Activated naive CD8-positive, alpha-beta T cell treated with anti-CD3 and anti-CD28 coated beads, Interleukin-2, amount 50 U/mL, for 24 hours (primary cell): ENCODE data around the gene CBS.
"Not testable (repeated sequence)": the region's sequence is repeated elsewhere in the genome, so short reads cannot be mapped to it uniquely, and the experiment has no call there.

Experiments used
- ATAC-seq: fragments of 150-1000 bp; cut with Tn5 transposase; one replicate; pipeline ENCODE4 v1.10.0; 2021
- DNase-seq: peaks from one replicate; pipeline ENCODE4 v3.0.0; 2021
- H3K27ac Mint-ChIP-seq: one replicate; pipeline ENCODE4 v1.8.0; 2021; ENCODE audit warnings: mild to moderate bottlenecking, mixed read lengths
- H3K27me3 Mint-ChIP-seq: one replicate; pipeline ENCODE4 v1.8.0; 2021; ENCODE audit warnings: mixed read lengths
- H3K36me3 Mint-ChIP-seq: one replicate; pipeline ENCODE4 v1.8.0; 2021; ENCODE audit warnings: low read depth, mixed read lengths
- H3K4me1 Mint-ChIP-seq: one replicate; pipeline ENCODE4 v1.8.0; 2021; ENCODE audit warnings: mixed read lengths
- H3K4me3 Mint-ChIP-seq: one replicate; pipeline ENCODE4 v1.8.0; 2021; ENCODE audit warnings: mild to moderate bottlenecking, moderate library complexity, mixed read lengths
- H3K9me3 Mint-ChIP-seq: one replicate; pipeline ENCODE4 v1.8.0; 2021; ENCODE audit warnings: mixed read lengths

The CBS gene

DNA sequence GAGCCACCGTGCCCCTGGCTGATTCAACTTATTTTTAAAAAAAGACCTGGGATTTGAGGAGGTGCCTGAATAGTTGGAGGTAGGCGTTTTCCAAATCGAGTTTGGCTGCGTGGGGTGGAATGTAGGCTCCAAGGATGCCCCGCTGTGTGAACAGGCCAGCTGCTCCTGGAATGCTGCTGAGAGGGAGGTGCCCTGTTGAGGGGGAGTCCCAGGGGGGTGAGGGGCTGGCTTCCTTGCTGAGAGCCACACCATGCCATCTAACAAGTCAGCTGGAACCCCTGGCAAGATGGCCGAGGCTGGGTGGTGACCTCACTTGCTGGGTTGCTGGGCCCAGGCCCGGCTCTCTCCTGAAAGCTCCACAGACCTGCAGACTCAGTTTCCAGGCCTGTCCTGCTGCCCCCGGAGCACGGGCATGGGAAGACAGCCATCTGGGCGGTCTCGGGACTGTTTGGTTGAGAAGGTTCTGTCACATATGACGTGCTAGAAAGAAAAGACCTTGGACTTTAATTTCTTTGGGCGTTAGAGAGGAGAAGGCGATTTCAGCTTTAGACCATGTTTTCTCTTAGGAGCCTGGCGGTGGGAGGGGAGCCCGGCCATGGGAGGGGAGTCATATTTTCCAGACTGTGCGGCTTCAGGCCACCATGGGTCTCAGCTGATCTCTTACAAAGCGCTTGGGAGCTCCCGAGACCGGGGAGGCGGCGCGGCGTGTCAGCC lies 7.1 kb upstream of the CBS start:
- H3K9me3 Mint-ChIP-seq, H3K27ac Mint-ChIP-seq, H3K4me1 Mint-ChIP-seq, ATAC-seq, H3K36me3 Mint-ChIP-seq, H3K27me3 Mint-ChIP-seq, H3K4me3 Mint-ChIP-seq, DNase-seq: not testable (repeated sequence)

DNA sequence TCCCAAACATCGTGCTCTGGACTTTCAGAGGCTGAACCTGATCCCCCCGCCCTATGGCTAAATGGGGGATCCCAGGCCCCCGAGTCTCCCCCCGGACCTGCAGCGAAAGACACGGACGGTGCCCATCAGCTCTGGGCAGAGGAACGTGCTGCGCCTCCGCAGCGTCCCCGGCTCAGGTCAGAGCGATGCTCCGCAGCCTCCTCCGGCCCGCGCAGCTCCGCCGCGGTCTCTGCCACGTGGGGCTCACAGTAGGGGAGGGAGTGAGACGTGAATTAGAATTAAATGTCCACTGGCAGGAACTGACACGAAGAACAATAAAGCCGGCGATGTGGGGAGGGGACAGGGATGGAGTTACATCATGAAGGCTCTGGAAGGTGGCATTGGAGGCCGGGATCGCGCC lies 1.0 kb upstream of the CBS start:
- not testable (repeated sequence) for H3K9me3 Mint-ChIP-seq, H3K36me3 Mint-ChIP-seq, H3K27ac Mint-ChIP-seq, H3K4me3 Mint-ChIP-seq, H3K27me3 Mint-ChIP-seq, H3K4me1 Mint-ChIP-seq, DNase-seq, ATAC-seq

DNA sequence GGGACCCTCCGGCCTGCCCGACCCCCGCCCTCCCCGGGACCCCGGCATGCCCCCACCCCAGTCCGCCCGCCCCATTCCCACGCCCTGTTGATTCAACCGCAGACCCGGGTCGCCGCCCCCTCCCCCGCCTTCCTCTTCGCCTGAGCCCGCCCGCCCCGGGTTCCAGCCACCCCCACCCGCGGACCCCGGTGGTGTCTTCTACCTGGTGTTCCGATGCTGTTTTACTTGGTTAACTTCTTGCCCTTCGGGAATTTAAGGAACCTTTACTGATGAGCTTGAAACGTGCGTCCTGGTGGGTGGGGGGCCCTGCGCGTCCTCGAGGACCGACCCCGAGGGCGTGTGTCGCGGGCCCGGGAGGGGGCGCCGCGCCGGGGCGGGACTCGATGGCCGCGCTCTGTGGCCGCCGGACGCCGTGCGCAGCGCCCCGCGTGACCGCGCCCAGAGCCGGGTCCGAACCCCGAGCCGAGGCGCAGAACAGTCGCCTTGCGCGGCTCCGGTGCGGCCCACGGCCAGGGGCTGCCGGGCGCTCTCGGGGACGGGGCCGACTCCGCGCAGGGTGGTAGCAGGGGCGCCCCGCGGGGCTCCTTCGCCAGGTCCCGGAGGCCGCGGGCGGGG lies 495 bp upstream of the CBS start:
- H3K36me3 Mint-ChIP-seq, H3K27me3 Mint-ChIP-seq, ATAC-seq, H3K27ac Mint-ChIP-seq, DNase-seq, H3K4me3 Mint-ChIP-seq, H3K9me3 Mint-ChIP-seq, H3K4me1 Mint-ChIP-seq: not testable (repeated sequence)

DNA sequence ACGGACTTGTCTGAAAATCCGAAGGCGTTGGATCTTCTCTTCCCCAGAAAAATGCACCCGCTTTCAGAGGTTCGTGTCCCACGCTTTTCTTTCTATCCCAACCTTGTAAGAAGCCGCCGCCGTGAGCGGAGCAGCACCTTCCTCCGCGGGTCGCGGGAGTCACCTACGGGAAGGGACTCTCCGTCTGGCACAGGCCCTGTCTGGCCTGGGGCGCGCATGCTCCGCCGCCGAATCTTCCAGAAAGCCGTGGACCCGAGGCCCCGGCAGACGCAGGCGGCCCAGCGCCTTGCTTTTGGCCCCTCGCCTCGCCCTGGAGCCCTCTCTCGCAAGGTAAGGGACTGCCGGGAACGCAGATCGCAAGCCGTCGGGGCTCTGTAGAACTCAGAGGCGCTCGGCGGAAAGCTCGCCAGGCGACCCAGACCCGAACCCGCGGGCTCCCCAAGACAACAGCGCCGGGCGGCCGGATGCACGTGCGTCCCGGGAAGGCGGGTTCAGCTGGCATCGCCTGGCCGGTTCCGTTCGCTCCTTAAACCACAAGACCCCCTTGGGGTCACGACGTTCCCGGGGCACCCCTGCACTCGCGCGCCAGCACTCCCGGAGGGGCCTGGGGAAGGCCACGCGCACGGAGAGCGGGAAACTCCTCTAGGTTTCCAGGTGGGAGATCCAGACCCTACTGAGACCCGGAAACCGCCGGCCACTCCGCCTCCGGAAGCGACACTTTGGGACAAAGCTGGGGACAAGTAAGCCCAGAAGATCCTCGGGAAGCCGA lies 1.1 kb downstream of the CBS start:
- H3K4me1 Mint-ChIP-seq, H3K27ac Mint-ChIP-seq, DNase-seq, H3K4me3 Mint-ChIP-seq, H3K36me3 Mint-ChIP-seq, H3K9me3 Mint-ChIP-seq, H3K27me3 Mint-ChIP-seq: not testable (repeated sequence)
- peak; percentile 23 for ATAC-seq

DNA sequence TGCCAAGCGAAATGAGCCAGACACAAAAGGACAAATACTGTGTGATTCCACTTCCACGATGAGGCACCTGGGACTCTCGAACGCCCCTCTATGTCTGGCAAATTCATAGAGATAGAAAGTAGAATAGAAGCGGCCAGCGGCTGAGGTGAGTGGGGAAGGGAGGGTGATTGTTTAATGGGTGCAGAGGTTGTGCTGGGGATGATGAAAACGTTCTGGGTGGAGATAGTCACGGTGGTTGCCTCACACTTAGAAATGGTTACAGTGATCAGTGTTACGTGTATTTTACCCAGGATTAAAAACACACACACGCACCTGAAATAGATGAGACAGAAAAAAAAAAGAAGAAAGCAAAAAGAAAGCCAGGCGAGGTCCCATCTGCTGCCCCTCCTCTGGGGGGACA lies 2.9 kb downstream of the CBS start:
- DNase-seq, ATAC-seq, H3K27ac Mint-ChIP-seq, H3K9me3 Mint-ChIP-seq, H3K4me3 Mint-ChIP-seq, H3K27me3 Mint-ChIP-seq, H3K4me1 Mint-ChIP-seq, H3K36me3 Mint-ChIP-seq: not testable (repeated sequence)

DNA sequence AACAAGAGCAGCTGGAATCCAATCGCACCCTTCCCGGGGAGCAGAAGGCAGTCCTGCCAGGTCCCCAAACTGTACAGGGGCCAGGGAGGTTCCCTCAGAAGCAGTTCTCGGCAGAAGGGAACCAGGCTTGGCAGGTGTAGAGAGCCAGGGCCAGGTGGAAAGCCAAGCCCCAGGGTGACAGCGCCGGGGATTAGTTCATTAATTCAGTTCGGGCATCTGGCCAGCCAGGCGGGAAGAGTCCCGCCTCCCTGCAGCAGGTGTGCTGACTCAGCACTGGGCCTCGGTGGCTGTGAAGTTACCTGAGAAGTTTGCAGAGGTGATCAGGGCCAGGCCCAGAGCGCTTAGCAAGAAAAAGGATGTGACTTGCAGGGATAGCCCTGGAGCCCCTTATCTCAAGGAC lies 6.0 kb downstream of the CBS start:
- H3K4me1 Mint-ChIP-seq, ATAC-seq, H3K4me3 Mint-ChIP-seq, H3K36me3 Mint-ChIP-seq, DNase-seq, H3K27ac Mint-ChIP-seq, H3K9me3 Mint-ChIP-seq, H3K27me3 Mint-ChIP-seq: not testable (repeated sequence)

DNA sequence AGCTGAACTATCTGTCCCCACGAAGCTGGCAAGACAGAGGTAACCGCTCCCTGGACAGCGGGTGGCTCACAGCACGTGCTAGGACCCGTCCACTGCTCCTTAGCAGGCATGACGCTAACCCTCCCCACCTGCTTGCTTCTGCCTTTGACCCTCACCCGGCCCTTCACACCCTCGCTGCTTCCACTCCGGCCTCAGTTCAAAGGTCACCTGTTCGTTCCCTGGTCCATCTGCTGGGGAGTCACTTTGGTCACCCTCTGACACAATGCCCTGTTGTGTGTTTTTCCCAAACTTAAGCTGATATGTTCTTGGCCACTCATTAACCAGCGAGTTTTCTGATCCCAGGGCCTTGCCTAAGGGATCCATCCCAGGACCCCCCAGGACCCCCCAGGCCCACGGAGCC lies 7.6 kb downstream of the CBS start:
- H3K4me3 Mint-ChIP-seq, DNase-seq, H3K9me3 Mint-ChIP-seq, ATAC-seq, H3K27me3 Mint-ChIP-seq, H3K36me3 Mint-ChIP-seq, H3K27ac Mint-ChIP-seq, H3K4me1 Mint-ChIP-seq: not testable (repeated sequence)

DNA sequence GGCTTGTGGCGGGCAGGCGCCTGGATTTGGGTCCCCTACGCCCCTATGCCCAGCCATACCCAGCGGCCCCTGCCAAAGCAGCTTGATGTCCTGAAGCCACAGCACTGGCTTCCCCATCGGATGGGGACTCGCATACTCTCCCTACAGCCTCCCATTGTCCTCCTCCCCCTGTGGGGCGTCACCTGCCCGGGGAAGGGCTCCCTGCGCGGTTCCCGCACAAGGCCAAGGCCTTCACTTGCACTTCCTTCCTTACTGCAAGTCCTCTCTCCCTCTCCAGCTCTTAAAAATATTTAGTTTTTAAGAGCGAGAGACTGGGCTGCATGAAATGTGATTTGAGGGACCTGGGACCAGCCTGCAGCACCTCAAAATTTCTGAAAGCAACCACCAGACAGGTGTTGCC lies 8.9 kb downstream of the CBS start:
- not testable (repeated sequence) for ATAC-seq, H3K9me3 Mint-ChIP-seq, H3K4me1 Mint-ChIP-seq, DNase-seq, H3K27ac Mint-ChIP-seq, H3K4me3 Mint-ChIP-seq, H3K27me3 Mint-ChIP-seq, H3K36me3 Mint-ChIP-seq

DNA sequence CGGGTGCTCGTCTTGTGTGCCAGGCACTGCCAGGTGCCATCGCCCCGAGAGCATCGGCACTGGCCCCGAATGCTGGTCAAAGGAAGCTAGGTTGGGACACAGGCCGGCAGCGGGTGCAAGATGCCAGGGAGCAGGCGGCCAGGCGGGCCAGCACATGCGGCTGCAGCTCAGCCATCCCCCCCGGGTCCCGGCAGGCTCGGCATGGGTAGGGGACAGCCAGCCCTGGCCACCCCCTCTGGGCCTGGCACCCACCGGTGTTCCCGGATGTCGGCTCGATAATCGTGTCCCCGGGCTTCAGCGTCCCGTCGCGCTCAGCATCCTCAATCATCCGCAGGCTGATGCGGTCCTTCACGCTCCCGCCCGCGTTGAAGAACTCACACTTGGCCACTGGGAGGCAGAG lies 9.6 kb downstream of the CBS start:
- H3K27me3 Mint-ChIP-seq, DNase-seq, H3K27ac Mint-ChIP-seq, H3K4me3 Mint-ChIP-seq, H3K36me3 Mint-ChIP-seq, ATAC-seq, H3K4me1 Mint-ChIP-seq, H3K9me3 Mint-ChIP-seq: not testable (repeated sequence)

DNA sequence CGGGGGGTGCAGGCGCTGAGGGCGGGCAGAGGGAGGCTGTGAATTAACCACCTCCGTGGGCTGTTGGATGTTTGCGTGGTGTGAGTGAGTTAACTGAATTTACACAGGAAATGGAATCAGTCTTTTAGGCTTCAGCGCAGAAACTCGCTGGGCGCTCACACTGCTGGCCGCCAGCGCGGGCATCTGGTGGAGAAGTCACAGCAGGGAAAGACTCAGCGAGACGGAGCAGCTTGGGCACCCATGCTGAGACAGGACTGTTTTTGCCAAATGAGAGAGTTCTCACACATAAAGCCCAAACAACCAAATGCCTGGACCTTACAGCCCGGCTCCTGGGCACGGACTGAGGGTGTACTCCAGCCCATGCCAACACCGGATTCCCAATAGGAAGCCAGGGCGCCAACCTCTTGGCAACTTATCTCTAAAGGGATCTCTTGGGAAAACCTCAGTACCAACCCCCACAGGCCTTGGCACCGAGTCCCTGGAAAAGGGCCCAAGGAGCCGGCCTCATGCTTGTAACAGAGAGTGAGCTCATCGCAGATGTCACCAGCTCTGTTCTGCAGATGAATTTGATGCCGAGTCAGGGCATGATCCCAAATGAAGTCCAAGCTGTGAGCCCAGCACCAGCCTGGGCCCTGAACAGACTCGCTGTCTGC lies 11.2 kb downstream of the CBS start:
- H3K4me1 Mint-ChIP-seq, ATAC-seq, H3K27me3 Mint-ChIP-seq, H3K36me3 Mint-ChIP-seq, H3K4me3 Mint-ChIP-seq, H3K27ac Mint-ChIP-seq, DNase-seq, H3K9me3 Mint-ChIP-seq: not testable (repeated sequence)

DNA sequence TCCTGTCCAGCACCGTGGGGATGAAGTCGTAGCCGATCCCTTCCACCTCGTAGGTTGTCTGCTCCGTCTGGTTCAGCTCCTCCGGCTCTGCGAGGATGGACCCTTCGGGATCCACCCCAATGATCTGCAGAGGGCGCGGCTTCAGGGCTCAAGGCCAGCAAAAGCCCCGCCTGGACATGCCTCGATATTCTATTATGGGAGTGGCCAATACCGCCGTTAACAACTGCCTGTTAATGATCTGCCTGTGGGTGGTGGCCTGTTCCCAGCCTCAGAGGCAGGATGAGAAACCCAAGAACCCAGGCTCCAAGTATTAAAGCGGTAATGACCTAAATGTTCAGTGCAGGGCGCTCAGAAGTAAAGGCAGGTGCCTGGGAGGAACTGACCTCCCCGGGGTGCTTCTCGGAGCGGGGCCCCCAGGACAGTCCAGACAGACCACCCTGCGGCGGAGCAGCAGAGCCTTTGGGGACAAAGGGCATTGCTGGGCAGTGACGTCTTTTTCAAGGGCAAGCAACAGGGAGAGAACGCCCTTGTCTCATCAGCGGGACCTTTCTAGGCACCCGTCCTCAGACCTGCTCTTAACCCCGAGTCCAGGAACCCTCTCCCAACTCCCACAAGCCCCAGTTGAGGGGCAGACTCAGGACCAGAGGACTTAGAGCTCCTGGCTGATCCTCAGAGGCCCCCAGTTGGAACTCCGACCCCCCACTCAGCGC lies 12.5 kb downstream of the CBS start:
- H3K27ac Mint-ChIP-seq, H3K9me3 Mint-ChIP-seq: not testable (repeated sequence)

DNA sequence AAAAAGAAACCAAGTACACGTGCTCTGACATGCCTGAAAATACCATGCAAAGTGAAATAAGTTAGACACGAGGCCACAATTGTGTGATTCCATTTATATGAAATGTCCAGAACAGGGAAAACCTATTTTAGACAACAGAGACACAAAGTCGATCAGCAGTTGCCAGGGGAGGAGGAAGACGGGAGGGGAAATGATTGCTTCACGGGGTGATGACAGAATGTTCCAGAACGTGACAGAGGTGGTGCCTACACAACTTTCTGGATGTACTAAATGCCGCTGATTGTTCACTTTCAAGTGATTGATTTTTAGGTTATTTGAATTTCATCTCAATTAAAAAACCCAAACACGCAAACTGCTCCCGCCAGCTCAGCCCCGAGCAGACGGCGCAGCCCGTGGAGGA lies 22.5 kb downstream of the CBS start:
- ATAC-seq, DNase-seq, H3K27ac Mint-ChIP-seq, H3K4me3 Mint-ChIP-seq, H3K4me1 Mint-ChIP-seq, H3K27me3 Mint-ChIP-seq, H3K36me3 Mint-ChIP-seq, H3K9me3 Mint-ChIP-seq: not testable (repeated sequence)

More for the DNA sequence above, 12.5 kb downstream of the CBS start:
- H3K4me1 Mint-ChIP-seq, H3K4me3 Mint-ChIP-seq, ATAC-seq, DNase-seq, H3K36me3 Mint-ChIP-seq, H3K27me3 Mint-ChIP-seq: not testable (repeated sequence)

DNA sequence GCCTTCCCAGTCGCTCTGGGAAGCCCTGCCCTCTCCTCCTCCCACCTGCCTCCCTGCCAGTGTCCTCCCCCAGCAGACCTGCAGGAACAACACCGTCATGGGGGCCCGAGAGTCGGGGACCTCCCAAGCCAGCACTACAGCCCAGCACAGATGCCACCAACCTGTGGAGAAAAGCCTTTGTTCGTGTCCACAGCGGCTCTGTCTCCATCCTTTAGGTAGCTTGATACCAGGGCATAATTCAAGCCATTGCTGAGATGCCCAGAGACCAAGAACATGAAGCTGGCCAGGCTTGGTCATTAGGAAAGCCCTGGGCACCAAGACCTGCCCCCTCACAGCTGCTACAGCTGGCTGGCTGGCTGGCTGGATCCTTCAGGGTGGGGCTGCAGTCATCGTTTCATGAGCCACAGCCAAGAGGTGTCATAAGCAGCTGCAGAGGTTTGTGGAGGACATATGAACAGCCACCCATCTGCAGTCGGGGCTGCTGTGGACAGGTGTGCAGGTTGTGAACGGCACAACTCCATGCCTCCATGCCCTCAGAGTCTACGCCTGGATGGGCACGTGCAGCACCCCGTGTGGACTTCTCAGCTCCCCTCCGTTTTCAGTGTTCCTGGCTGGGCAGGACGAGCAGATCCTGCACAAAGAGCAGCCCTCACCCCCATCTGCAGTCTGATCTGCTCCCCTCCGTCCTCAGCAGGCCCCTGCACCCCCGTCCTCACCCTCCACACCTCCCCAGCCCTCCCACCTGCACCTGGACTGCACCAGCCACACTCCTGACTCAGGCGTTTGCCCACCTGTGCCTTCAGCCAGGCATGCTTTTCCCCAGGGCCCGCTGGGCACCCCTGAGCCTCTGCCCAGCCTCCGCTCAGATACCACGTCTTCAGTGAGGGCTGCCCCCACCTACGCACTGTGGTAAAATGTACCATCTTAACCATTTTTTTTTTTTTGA lies 29.5 kb downstream of the CBS start:
- H3K4me3 Mint-ChIP-seq, H3K36me3 Mint-ChIP-seq, H3K27ac Mint-ChIP-seq, H3K9me3 Mint-ChIP-seq, H3K27me3 Mint-ChIP-seq: not testable (repeated sequence)
- ATAC-seq (peak; percentile 75), DNase-seq (peak; percentile 4)
- H3K4me1 Mint-ChIP-seq: peaks cover 10% of the 10 kb centered on the region
